ENCODE measurements around the gene ADCY6. TPM values are rescaled to one million over a fixed set of nuclear protein-coding genes. Genes with fewer than 3 reads are reported as not detected.

The ADCY6 gene
- total and polyA plus RNA-seq, 4 donors = 4.3 to 30.5 (median 10.5) TPM

DNA sequence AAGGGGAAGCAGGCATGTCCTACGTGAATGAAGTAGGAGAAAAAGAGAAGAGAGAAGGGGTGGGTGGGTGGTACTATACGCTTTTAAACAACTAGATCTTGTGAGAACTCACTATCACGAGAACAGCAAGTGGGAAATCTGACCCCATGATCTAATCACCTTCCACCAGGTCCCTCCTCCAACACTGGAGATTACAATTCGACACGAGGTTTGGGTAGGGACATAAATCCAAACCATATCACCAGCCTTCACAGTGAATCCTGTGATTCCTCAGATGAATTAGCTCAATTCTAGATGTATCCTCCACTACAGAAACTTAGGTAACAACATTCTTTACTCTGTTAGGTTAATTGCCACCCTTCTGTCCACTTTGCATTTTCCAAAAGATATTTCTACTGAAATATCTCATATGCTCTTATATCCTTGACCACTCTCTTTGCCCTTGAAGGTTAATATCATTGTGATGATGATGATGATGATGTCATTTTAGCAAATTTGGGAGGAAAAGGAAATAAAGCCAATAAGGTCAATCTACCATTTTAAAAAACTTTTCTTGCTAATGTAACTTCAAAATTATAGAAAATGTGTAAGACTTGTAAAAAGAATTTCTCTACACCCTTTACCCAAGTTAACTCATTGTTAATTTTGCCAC lies 49.1 kb downstream of the ADCY6 start:
- no peak overlapping the region for H3K4me3 ChIP-seq (ENCODE audit: low read depth in 1 of 3, low read length in 3 of 3)
- DNase-seq (ENCODE audit: low spot score) = no peak
- no peaks in the 10 kb centered on the region for H3K4me1 ChIP-seq (ENCODE audit: control insufficient read depth in 4 of 4, insufficient read depth in 4 of 4, low read length in 3 of 4)
- no peak overlapping the region for H3K9ac ChIP-seq (ENCODE audit: low read depth in 1 of 2, low read length in 2 of 2)
- H3K27me3 ChIP-seq (ENCODE audit: control insufficient read depth in 4 of 4, insufficient read depth in 4 of 4, low read length in 3 of 4) = peaks cover 0 to 4% (median 0%) of the 10 kb centered on the region in 4 donors
- WGBS = 34% methylated on average over 5 of the region's 5 CpGs
- H3K27ac ChIP-seq (ENCODE audit: low read depth in 1 of 2, low read length in 2 of 2) = no peak overlapping the region
- TF ChIP-seq NR2F2 (IDR thresholded peaks at IDR 0.05) (no peak), HNF4A (conservative IDR thresholded peaks at IDR 0.05) (no peak), RAD21 (IDR thresholded peaks at IDR 0.05) (no peak), FOXA2 (IDR thresholded peaks at IDR 0.05) (no peak), TAF1 (conservative IDR thresholded peaks at IDR 0.05) (no peak), RXRA (IDR thresholded peaks at IDR 0.05) (no peak)
- TF ChIP-seq, protein P1, sequence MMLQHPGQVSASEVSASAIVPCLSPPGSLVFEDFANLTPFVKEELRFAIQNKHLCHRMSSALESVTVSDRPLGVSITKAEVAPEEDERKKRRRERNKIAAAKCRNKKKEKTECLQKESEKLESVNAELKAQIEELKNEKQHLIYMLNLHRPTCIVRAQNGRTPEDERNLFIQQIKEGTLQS (IDR thresholded peaks at IDR 0.05) = no peak
- TF ChIP-seq, protein P2, sequence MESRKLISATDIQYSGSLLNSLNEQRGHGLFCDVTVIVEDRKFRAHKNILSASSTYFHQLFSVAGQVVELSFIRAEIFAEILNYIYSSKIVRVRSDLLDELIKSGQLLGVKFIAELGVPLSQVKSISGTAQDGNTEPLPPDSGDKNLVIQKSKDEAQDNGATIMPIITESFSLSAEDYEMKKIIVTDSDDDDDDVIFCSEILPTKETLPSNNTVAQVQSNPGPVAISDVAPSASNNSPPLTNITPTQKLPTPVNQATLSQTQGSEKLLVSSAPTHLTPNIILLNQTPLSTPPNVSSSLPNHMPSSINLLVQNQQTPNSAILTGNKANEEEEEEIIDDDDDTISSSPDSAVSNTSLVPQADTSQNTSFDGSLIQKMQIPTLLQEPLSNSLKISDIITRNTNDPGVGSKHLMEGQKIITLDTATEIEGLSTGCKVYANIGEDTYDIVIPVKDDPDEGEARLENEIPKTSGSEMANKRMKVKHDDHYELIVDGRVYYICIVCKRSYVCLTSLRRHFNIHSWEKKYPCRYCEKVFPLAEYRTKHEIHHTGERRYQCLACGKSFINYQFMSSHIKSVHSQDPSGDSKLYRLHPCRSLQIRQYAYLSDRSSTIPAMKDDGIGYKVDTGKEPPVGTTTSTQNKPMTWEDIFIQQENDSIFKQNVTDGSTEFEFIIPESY (IDR thresholded peaks at IDR 0.05) = no peak
- TF ChIP-seq, protein P3, sequence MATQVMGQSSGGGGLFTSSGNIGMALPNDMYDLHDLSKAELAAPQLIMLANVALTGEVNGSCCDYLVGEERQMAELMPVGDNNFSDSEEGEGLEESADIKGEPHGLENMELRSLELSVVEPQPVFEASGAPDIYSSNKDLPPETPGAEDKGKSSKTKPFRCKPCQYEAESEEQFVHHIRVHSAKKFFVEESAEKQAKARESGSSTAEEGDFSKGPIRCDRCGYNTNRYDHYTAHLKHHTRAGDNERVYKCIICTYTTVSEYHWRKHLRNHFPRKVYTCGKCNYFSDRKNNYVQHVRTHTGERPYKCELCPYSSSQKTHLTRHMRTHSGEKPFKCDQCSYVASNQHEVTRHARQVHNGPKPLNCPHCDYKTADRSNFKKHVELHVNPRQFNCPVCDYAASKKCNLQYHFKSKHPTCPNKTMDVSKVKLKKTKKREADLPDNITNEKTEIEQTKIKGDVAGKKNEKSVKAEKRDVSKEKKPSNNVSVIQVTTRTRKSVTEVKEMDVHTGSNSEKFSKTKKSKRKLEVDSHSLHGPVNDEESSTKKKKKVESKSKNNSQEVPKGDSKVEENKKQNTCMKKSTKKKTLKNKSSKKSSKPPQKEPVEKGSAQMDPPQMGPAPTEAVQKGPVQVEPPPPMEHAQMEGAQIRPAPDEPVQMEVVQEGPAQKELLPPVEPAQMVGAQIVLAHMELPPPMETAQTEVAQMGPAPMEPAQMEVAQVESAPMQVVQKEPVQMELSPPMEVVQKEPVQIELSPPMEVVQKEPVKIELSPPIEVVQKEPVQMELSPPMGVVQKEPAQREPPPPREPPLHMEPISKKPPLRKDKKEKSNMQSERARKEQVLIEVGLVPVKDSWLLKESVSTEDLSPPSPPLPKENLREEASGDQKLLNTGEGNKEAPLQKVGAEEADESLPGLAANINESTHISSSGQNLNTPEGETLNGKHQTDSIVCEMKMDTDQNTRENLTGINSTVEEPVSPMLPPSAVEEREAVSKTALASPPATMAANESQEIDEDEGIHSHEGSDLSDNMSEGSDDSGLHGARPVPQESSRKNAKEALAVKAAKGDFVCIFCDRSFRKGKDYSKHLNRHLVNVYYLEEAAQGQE (IDR thresholded peaks at IDR 0.05) = no peak
- H3K36me3 ChIP-seq (ENCODE audit: control insufficient read depth in 4 of 4, insufficient read depth in 3 of 4, low read depth in 1 of 4, low read length in 3 of 4) = no peaks in the 10 kb centered on the region
- H3K9me3 ChIP-seq (ENCODE audit: control insufficient read depth in 4 of 4, low read length in 3 of 4) = no peaks in the 10 kb centered on the region

DNA sequence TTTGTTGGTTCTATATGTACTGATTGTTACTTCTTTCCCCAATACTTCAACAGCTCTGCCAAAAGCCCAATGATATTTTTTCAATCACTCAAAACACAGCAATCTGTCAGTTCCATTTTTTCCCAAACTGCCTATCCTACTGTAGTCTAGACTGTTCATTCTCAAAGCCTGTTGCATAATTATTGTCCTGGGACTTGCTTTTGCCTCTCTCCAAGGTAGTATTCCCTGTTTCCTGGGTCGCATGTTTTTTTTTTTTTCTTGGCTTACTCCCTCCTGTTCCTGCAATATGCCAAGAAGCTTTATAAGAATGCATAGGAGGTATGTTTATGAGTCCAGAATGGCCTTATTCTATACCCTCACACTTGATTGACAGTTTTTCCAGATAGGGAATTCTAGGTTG lies 52.4 kb downstream of the ADCY6 start:
- Histone ChIP-seq H3K27ac (ENCODE audit: low read depth in 1 of 2, low read length in 2 of 2) (no peak overlapping the region), H3K9me3 (ENCODE audit: control insufficient read depth in 4 of 4, low read length in 3 of 4) (no peaks in the 10 kb centered on the region), H3K27me3 (ENCODE audit: control insufficient read depth in 4 of 4, insufficient read depth in 4 of 4, low read length in 3 of 4) (peaks cover 0 to 4% (median 0%) of the 10 kb centered on the region in 4 donors), H3K9ac (ENCODE audit: low read depth in 1 of 2, low read length in 2 of 2) (no peak overlapping the region), H3K4me1 (ENCODE audit: control insufficient read depth in 4 of 4, insufficient read depth in 4 of 4, low read length in 3 of 4) (no peaks in the 10 kb centered on the region), H3K4me3 (ENCODE audit: low read depth in 1 of 3, low read length in 3 of 3) (no peak overlapping the region), H3K36me3 (ENCODE audit: control insufficient read depth in 4 of 4, insufficient read depth in 3 of 4, low read depth in 1 of 4, low read length in 3 of 4) (no peaks in the 10 kb centered on the region)
- DNase-seq (ENCODE audit: low spot score) = no peak
- TF ChIP-seq, protein P3 (IDR thresholded peaks at IDR 0.05) = no peak
- TF ChIP-seq RXRA (IDR thresholded peaks at IDR 0.05) = no peak
- TF ChIP-seq, protein P1 (IDR thresholded peaks at IDR 0.05) = no peak
- TF ChIP-seq, protein P2 (IDR thresholded peaks at IDR 0.05) = no peak
- no peak for TF ChIP-seq JUND (IDR thresholded peaks at IDR 0.05)
- TF ChIP-seq TAF1 (conservative IDR thresholded peaks at IDR 0.05) = no peak
- no peak for TF ChIP-seq RAD21 (IDR thresholded peaks at IDR 0.05)
- no peak for TF ChIP-seq SP1 (IDR thresholded peaks at IDR 0.05)
- TF ChIP-seq GABPA (IDR thresholded peaks at IDR 0.05 in 1 of 2, conservative IDR thresholded peaks at IDR 0.05 in 1 of 2) = no peak
- TF ChIP-seq FOXA2 (IDR thresholded peaks at IDR 0.05) = no peak
- TF ChIP-seq FOXA1 (IDR thresholded peaks at IDR 0.05) = no peak
- 53% methylated on average over 1 of the region's 1 CpG for WGBS

All from liver (tissue), 9 donors.